ENCODE results near the gene JAKMIP2. TPM values are rescaled to one million over a fixed set of nuclear protein-coding genes. Genes with fewer than 3 reads are reported as not detected.

The JAKMIP2 gene
- total RNA-seq, 6 experiments from 2014 or later: 0.07 to 0.56 (median 0.31) TPM

GRCh38 chr5:147670815-147671214 is 111.7 kb downstream of the JAKMIP2 start:
- ATAC-seq (no peak), DNase-seq (no peak)
- no peaks in the 10 kb centered on the region for H3K36me3 ChIP-seq
- peak overlapping the region in 1 of 3 donors; percentile 11 for H3K4me3 ChIP-seq
- no peaks in the 10 kb centered on the region for H3K27me3 ChIP-seq
- intact Hi-C loops (cut with DNase I): no loop called here
- 80% methylated on average over 1 of the region's 1 CpG for WGBS (ENCODE audit: insufficient coverage, low coverage, low lambda C conversion rate, missing lambda C conversion rate)
- peak overlapping the region in 2 of 3 donors; percentile 56 to 70 for H3K27ac ChIP-seq
- peaks cover 0 to 56% (median 19%) of the 10 kb centered on the region in 4 donors for H3K4me1 ChIP-seq
- no peaks in the 10 kb centered on the region for H3K9me3 ChIP-seq
- no peak for TF ChIP-seq POLR2A (IDR thresholded peaks at IDR 0.05)
- TF ChIP-seq, protein P1, sequence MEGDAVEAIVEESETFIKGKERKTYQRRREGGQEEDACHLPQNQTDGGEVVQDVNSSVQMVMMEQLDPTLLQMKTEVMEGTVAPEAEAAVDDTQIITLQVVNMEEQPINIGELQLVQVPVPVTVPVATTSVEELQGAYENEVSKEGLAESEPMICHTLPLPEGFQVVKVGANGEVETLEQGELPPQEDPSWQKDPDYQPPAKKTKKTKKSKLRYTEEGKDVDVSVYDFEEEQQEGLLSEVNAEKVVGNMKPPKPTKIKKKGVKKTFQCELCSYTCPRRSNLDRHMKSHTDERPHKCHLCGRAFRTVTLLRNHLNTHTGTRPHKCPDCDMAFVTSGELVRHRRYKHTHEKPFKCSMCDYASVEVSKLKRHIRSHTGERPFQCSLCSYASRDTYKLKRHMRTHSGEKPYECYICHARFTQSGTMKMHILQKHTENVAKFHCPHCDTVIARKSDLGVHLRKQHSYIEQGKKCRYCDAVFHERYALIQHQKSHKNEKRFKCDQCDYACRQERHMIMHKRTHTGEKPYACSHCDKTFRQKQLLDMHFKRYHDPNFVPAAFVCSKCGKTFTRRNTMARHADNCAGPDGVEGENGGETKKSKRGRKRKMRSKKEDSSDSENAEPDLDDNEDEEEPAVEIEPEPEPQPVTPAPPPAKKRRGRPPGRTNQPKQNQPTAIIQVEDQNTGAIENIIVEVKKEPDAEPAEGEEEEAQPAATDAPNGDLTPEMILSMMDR (IDR thresholded peaks at IDR 0.05): no peak

DNA sequence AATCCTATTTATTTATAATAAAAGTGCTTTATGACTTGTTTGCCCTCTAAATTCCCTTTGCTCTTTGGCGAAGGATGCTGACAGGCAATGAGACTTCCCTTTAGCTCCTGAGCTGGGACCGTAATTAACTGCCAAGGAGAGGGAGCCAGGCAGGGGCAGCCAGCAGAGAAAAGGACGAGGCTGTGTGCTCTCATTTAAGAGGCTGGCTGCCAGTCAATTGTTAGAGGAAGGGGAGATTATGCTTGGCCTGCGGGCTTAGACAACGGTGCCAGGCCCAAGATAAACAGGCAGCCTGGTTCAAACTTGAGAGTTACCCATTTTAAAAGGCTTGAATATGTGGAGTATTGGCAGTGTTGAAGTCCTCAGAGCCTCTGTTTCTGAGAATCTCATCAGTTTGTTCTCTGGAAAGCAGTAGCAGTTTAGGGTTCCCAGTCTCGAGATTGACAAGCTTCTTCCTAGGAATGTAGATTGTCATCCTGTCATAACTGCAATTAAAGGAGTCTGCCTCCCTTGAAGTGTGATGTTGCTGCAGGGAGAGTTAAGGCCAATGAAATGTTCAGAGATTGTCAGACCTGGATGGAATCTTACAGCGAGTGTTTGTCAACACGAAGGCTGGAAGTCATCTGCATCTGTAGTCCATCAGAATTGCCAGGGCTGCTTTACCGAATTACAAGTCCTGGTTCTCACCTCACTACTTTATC is 113.2 kb downstream of the JAKMIP2 start:
- Histone ChIP-seq H3K36me3 (no peaks in the 10 kb centered on the region), H3K4me3 (no peak overlapping the region), H3K27ac (peak overlapping the region in 1 of 3 donors; percentile 8), H3K27me3 (no peaks in the 10 kb centered on the region), H3K4me1 (peaks cover 0 to 56% (median 19%) of the 10 kb centered on the region in 4 donors), H3K9me3 (no peaks in the 10 kb centered on the region)
- ATAC-seq (no peak), DNase-seq (no peak)
- intact Hi-C loops (cut with DNase I): no loop called here
- 39% methylated on average over 8 of the region's 9 CpGs for WGBS (ENCODE audit: insufficient coverage, low coverage, low lambda C conversion rate, missing lambda C conversion rate)
- TF ChIP-seq, protein P1 (IDR thresholded peaks at IDR 0.05): no peak
- no peak for TF ChIP-seq POLR2A (IDR thresholded peaks at IDR 0.05)

DNA sequence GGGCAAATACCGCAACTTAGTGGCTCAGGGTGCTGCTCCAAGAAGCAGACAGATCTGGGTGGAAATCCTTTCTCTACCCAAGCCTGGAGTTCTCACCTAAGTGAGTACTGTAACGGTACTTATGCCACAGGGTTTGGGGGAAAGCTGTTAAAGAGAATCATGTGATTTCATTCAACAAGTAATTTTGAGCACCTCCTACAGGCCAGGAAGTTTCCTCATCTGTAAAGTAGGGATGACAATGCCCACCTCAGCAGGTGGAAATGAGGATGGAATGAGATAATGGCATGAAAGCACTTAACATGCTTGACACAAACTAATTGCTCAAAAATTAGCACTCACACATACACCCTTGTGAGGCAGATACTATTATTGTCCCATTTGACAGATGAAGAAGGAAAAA is 114.1 kb downstream of the JAKMIP2 start:
- Histone ChIP-seq H3K9me3 (no peaks in the 10 kb centered on the region), H3K27me3 (no peaks in the 10 kb centered on the region), H3K4me3 (no peak overlapping the region), H3K4me1 (peaks cover 0 to 55% (median 19%) of the 10 kb centered on the region in 4 donors), H3K36me3 (no peaks in the 10 kb centered on the region), H3K27ac (no peak overlapping the region)
- WGBS (ENCODE audit: insufficient coverage, low coverage, low lambda C conversion rate, missing lambda C conversion rate): 100% methylated on average over 1 of the region's 2 CpGs
- intact Hi-C loops (cut with DNase I): no loop called here
- ATAC-seq: no peak
- DNase-seq: no peak
- TF ChIP-seq, protein P1 (IDR thresholded peaks at IDR 0.05): no peak
- TF ChIP-seq POLR2A (IDR thresholded peaks at IDR 0.05): no peak

DNA sequence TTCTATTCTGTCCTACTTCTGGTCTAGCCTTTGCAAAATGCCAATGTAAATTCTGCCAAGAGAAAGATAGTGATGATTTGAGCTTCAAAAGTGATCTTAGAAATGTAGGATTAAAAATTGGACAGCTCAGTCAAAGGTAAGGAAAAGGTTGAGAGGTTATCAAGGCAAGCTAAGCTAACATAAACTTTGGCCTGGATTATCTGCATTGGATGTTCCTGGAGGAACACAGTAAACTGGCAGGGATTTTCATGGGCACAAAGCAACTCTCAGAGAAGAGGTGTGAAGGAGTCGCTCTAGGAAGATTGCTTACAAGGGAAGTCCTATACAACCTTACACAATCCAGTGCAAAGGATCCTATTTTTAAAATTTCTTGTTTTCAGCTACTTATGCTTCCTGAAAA is 115.2 kb downstream of the JAKMIP2 start:
- H3K36me3 ChIP-seq: no peaks in the 10 kb centered on the region
- no peak overlapping the region for H3K4me3 ChIP-seq
- peaks cover 0 to 51% (median 19%) of the 10 kb centered on the region in 4 donors for H3K4me1 ChIP-seq
- no peaks in the 10 kb centered on the region for H3K27me3 ChIP-seq
- intact Hi-C loops (cut with DNase I): no loop called here
- TF ChIP-seq, protein P1 (IDR thresholded peaks at IDR 0.05): no peak
- TF ChIP-seq POLR2A (IDR thresholded peaks at IDR 0.05): no peak
- 24% methylated on average over 1 of the region's 1 CpG for WGBS (ENCODE audit: insufficient coverage, low coverage, low lambda C conversion rate, missing lambda C conversion rate)
- DNase-seq (no peak), ATAC-seq (peak; percentile 58 to 72 (median 68))
- peak overlapping the region in 1 of 3 donors; percentile 21 for H3K27ac ChIP-seq
- no peaks in the 10 kb centered on the region for H3K9me3 ChIP-seq
